Measurements from ENCODE around the gene E2F4. TPM values are rescaled to one million over a fixed set of nuclear protein-coding genes. Genes with fewer than 3 reads are reported as not detected.
A peak's percentile ranks its signal among the peaks of the same experiment; 100 is the strongest.

Gene E2F4
- total and polyA plus RNA-seq, 2 of the 13 experiments (the other 11 are each of a cell fraction or from before 2014, with no cell fraction given): 84.8 to 91.2 TPM

DNA sequence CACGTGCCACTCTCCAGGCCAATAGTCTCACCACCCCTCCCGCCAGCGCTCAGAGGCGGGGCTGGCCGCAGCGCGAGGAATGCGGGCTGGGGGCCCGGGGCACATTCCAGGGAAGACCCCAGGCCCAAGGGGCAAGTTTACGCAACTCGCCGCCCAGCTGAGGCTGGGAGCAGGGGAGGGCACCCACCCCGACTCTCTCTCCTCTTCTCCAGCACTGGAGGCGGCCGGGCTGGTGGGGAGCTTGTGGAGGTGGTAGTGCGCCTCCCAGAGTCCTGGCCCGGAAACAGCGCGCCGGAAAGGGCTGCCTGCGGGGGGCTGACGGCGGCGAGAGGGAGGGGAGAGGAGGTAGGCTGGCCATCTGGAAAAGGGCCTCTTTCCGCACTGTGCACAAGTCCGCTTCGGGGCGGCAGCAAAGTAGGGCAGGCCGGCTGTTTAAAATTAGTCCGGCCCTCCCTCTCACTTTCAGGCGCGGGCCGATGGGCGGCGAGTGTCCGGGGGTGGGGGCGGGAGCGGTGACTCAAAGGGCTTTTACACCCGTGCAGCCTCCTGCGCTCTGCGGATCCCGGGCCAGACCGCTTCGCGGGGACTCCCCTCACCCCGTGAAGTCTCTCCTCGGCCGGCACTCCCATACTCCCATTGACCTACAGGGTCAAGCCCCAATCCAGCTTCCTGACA lies 54.3 kb downstream of the E2F4 start (continued):
- peak; percentile 82; the same call in 1 of the 2 replicates for TF ChIP-seq ZNF749 (CRISPR knock-in tag; IDR thresholded peaks at IDR 0.05; ENCODE audit: borderline replicate concordance)
- TF ChIP-seq, protein P1, sequence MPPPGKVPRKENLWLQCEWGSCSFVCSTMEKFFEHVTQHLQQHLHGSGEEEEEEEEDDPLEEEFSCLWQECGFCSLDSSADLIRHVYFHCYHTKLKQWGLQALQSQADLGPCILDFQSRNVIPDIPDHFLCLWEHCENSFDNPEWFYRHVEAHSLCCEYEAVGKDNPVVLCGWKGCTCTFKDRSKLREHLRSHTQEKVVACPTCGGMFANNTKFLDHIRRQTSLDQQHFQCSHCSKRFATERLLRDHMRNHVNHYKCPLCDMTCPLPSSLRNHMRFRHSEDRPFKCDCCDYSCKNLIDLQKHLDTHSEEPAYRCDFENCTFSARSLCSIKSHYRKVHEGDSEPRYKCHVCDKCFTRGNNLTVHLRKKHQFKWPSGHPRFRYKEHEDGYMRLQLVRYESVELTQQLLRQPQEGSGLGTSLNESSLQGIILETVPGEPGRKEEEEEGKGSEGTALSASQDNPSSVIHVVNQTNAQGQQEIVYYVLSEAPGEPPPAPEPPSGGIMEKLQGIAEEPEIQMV (CRISPR knock-in tag; IDR thresholded peaks at IDR 0.05; ENCODE audit: low read depth): peak; percentile 81
- no peak for TF ChIP-seq ZNF20 (CRISPR knock-in tag; IDR thresholded peaks at IDR 0.05)
- TF ChIP-seq CHCHD3 (CRISPR knock-in tag; IDR thresholded peaks at IDR 0.05): peak; percentile 81; the same call in 1 of the 2 replicates
- TF ChIP-seq ARHGAP35 (CRISPR knock-in tag; IDR thresholded peaks at IDR 0.05; ENCODE audit: borderline replicate concordance): peak; percentile 94
- no peak for TF ChIP-seq JUNB (CRISPR knock-in tag; IDR thresholded peaks at IDR 0.05; ENCODE audit: borderline replicate concordance)
- no peak for TF ChIP-seq HNRNPH1 (optimal IDR thresholded peaks at IDR 0.05; ENCODE audit: low read depth, low read length)
- TF ChIP-seq NFE2L2 (IDR thresholded peaks at IDR 0.05; ENCODE audit: low read length): no peak
- no peak; the same call in 1 of the 2 replicates for TF ChIP-seq ZNF572 (CRISPR knock-in tag; IDR thresholded peaks at IDR 0.05)
- TF ChIP-seq, protein P2, sequence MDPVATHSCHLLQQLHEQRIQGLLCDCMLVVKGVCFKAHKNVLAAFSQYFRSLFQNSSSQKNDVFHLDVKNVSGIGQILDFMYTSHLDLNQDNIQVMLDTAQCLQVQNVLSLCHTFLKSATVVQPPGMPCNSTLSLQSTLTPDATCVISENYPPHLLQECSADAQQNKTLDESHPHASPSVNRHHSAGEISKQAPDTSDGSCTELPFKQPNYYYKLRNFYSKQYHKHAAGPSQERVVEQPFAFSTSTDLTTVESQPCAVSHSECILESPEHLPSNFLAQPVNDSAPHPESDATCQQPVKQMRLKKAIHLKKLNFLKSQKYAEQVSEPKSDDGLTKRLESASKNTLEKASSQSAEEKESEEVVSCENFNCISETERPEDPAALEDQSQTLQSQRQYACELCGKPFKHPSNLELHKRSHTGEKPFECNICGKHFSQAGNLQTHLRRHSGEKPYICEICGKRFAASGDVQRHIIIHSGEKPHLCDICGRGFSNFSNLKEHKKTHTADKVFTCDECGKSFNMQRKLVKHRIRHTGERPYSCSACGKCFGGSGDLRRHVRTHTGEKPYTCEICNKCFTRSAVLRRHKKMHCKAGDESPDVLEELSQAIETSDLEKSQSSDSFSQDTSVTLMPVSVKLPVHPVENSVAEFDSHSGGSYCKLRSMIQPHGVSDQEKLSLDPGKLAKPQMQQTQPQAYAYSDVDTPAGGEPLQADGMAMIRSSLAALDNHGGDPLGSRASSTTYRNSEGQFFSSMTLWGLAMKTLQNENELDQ (CRISPR knock-in tag; IDR thresholded peaks at IDR 0.05; ENCODE audit: borderline replicate concordance): 0 out of 2 replicates have a peak, but pooled peaks have one; percentile 37
- TF ChIP-seq JARID2 (CRISPR knock-in tag; IDR thresholded peaks at IDR 0.05; ENCODE audit: insufficient replicate concordance): peak; percentile 76
- TF ChIP-seq ZFP82 (CRISPR knock-in tag; IDR thresholded peaks at IDR 0.05; ENCODE audit: borderline replicate concordance): peak; percentile 25; the same call in 1 of the 2 replicates
- TF ChIP-seq, protein P3, sequence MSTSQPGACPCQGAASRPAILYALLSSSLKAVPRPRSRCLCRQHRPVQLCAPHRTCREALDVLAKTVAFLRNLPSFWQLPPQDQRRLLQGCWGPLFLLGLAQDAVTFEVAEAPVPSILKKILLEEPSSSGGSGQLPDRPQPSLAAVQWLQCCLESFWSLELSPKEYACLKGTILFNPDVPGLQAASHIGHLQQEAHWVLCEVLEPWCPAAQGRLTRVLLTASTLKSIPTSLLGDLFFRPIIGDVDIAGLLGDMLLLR (CRISPR knock-in tag; IDR thresholded peaks at IDR 0.05): peak; percentile 55
- 0 out of 2 replicates have a peak, but pooled peaks have one; percentile 14 for TF ChIP-seq CAMTA2 (CRISPR knock-in tag; IDR thresholded peaks at IDR 0.05; ENCODE audit: borderline replicate concordance)
- TF ChIP-seq GABPA (IDR thresholded peaks at IDR 0.05; ENCODE audit: low read depth, low read length): peak; percentile 67
- TF ChIP-seq GABPA (CRISPR knock-in tag; IDR thresholded peaks at IDR 0.05; ENCODE audit: low read depth): peak; percentile 84
- TF ChIP-seq BCLAF1 (IDR thresholded peaks at IDR 0.05): no peak
- TF ChIP-seq MED13 (CRISPR knock-in tag; IDR thresholded peaks at IDR 0.05): peak; percentile 92
- peak; percentile 100 for TF ChIP-seq ZBTB7B (CRISPR knock-in tag; IDR thresholded peaks at IDR 0.05)
- TF ChIP-seq CCDC6 (CRISPR knock-in tag; IDR thresholded peaks at IDR 0.05): peak; percentile 86; the same call in 1 of the 2 replicates
- TF ChIP-seq ZNF691 (CRISPR knock-in tag; IDR thresholded peaks at IDR 0.05; ENCODE audit: borderline replicate concordance, low read depth): no peak; the same call in 1 of the 2 replicates
- TF ChIP-seq TCF7 (IDR thresholded peaks at IDR 0.05; ENCODE audit: low read depth): no peak
